ENCODE results near the gene ZNF408. TPM values are rescaled to one million over a fixed set of nuclear protein-coding genes. Genes with fewer than 3 reads are reported as not detected.

The ZNF408 gene
- total and polyA plus RNA-seq, 2 of the 13 experiments (the other 11 are each of a cell fraction or from before 2014, with no cell fraction given), result 11.2 to 12.5 TPM

DNA sequence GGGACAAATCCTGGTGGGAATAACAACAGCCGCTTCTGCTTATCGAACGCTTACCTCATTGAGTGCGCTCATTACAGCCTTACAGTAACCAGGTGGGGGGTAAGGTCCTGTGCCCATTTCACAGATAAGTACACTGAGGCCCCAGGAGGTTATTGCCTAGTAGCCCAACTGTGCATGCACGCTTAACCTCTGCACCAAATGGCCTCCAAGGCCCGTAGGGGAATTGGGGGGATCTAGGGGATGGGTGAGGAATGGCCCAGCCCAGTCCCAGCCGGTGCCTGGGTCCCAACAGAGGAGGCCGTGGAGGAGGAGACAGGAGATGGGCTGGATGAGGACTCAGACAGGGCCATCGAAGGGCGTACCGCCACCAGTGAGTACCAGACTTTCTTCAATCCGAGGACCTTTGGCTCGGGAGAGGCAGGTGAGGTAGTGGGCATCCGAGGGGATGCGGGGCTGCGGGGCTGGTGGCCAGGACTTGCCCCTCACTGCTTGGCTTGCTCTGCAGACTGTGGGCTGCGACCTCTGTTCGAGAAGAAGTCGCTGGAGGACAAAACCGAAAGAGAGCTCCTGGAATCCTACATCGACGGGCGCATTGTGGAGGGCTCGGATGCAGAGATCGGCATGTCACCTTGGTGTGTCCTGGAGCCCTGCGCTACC is 25.5 kb downstream of the ZNF408 start (continued):
- TF ChIP-seq, protein P1, sequence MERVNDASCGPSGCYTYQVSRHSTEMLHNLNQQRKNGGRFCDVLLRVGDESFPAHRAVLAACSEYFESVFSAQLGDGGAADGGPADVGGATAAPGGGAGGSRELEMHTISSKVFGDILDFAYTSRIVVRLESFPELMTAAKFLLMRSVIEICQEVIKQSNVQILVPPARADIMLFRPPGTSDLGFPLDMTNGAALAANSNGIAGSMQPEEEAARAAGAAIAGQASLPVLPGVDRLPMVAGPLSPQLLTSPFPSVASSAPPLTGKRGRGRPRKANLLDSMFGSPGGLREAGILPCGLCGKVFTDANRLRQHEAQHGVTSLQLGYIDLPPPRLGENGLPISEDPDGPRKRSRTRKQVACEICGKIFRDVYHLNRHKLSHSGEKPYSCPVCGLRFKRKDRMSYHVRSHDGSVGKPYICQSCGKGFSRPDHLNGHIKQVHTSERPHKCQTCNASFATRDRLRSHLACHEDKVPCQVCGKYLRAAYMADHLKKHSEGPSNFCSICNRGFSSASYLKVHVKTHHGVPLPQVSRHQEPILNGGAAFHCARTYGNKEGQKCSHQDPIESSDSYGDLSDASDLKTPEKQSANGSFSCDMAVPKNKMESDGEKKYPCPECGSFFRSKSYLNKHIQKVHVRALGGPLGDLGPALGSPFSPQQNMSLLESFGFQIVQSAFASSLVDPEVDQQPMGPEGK (CRISPR knock-in tag; IDR thresholded peaks at IDR 0.05), result no peak
- TF ChIP-seq NR2F6 (IDR thresholded peaks at IDR 0.05) (no peak), NR2F6 (CRISPR knock-in tag; IDR thresholded peaks at IDR 0.05) (no peak), BHLHE40 (IDR thresholded peaks at IDR 0.05; ENCODE audit: low read length) (no peak), SRY (CRISPR knock-in tag; IDR thresholded peaks at IDR 0.05) (0 out of 2 replicates have a peak, but pooled peaks have one; percentile 22), ZNF160 (CRISPR knock-in tag; IDR thresholded peaks at IDR 0.05) (no peak), ZSCAN31 (CRISPR knock-in tag; IDR thresholded peaks at IDR 0.05; ENCODE audit: low read depth) (no peak), ZNF782 (CRISPR knock-in tag; IDR thresholded peaks at IDR 0.05; ENCODE audit: borderline replicate concordance) (no peak), ZNF629 (CRISPR knock-in tag; conservative IDR thresholded peaks at IDR 0.05) (peak; percentile 97)
- TF ChIP-seq, protein P2, sequence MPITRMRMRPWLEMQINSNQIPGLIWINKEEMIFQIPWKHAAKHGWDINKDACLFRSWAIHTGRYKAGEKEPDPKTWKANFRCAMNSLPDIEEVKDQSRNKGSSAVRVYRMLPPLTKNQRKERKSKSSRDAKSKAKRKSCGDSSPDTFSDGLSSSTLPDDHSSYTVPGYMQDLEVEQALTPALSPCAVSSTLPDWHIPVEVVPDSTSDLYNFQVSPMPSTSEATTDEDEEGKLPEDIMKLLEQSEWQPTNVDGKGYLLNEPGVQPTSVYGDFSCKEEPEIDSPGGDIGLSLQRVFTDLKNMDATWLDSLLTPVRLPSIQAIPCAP (CRISPR knock-in tag; IDR thresholded peaks at IDR 0.05; ENCODE audit: low read depth), result no peak
- TF ChIP-seq, protein P3, sequence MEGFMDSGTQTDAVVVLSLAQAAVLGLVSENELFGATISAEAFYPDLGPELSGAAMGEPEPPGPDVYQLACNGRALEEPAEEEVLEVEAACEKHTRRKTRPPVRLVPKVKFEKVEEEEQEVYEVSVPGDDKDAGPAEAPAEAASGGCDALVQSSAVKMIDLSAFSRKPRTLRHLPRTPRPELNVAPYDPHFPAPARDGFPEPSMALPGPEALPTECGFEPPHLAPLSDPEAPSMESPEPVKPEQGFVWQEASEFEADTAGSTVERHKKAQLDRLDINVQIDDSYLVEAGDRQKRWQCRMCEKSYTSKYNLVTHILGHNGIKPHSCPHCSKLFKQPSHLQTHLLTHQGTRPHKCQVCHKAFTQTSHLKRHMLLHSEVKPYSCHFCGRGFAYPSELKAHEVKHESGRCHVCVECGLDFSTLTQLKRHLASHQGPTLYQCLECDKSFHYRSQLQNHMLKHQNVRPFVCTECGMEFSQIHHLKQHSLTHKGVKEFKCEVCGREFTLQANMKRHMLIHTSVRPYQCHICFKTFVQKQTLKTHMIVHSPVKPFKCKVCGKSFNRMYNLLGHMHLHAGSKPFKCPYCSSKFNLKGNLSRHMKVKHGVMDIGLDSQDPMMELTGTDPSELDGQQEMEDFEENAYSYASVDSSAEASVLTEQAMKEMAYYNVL (CRISPR knock-in tag; IDR thresholded peaks at IDR 0.05; ENCODE audit: borderline replicate concordance), result no peak
